ENCODE data around the gene ARMH2. TPM values are rescaled to one million over a fixed set of nuclear protein-coding genes. Genes with fewer than 3 reads are reported as not detected.

Gene ARMH2
- total RNA-seq, 1 experiment from 2014 or later = not detected

GRCh38 chr6:24797596-24798216, 1.0 kb downstream of the ARMH2 start:
- Histone ChIP-seq H2BK15ac (ENCODE audit: low read depth, low read length) (no peak overlapping the region), H3K23ac (ENCODE audit: insufficient read length, low read depth, low read length) (no peak overlapping the region), H2AK5ac (ENCODE audit: insufficient read length, low read length) (no peak overlapping the region), H3T11ph (ENCODE audit: low read length) (no peak overlapping the region), H2AFZ (ENCODE audit: low read length) (no peak overlapping the region), H3K56ac (ENCODE audit: insufficient read length, low read depth, low read length) (no peak overlapping the region), H2BK120ac (ENCODE audit: low read depth, low read length, poor library complexity, severe bottlenecking) (no peak overlapping the region), H3K27ac (ENCODE audit: insufficient read length, low read depth, low read length) (no peak overlapping the region), H3K79me1 (ENCODE audit: insufficient read depth, low read depth, low read length, poor library complexity, severe bottlenecking) (no peaks in the 10 kb centered on the region), H4K5ac (ENCODE audit: insufficient read length, low read depth, low read length) (no peak overlapping the region), H3K4me2 (ENCODE audit: insufficient read depth, insufficient read length, low read length) (no peak overlapping the region), H3K23me2 (ENCODE audit: insufficient read length, low read depth, low read length, poor library complexity, severe bottlenecking) (no peaks in the 10 kb centered on the region), H3K18ac (ENCODE audit: insufficient read length, low read depth, low read length) (no peak overlapping the region), H3K9ac (ENCODE audit: extremely low read depth, insufficient read length, low read length) (no peak overlapping the region), H2BK12ac (ENCODE audit: insufficient read length, low read depth, low read length) (no peak overlapping the region), H2BK20ac (ENCODE audit: low read depth, low read length, poor library complexity, severe bottlenecking) (no peak overlapping the region), H3K79me2 (ENCODE audit: insufficient read depth, low read length) (no peaks in the 10 kb centered on the region), H3K14ac (ENCODE audit: insufficient read depth, low read length) (no peak overlapping the region), H4K8ac (replicated peaks; ENCODE audit: insufficient read length, low read depth, low read length) (no peak overlapping the region), H4K91ac (ENCODE audit: insufficient read length, low read depth, low read length) (no peak overlapping the region), H2BK5ac (ENCODE audit: insufficient read length, low read length) (no peak overlapping the region), H4K20me1 (ENCODE audit: control insufficient read depth, insufficient read depth, insufficient read length) (no peaks in the 10 kb centered on the region), H3K9me3 (ENCODE audit: control insufficient read depth, low read depth, low read length) (no peaks in the 10 kb centered on the region), H3K27me3 (ENCODE audit: insufficient read depth, low read length) (no peaks in the 10 kb centered on the region), H3K4ac (ENCODE audit: low read depth, low read length) (no peak overlapping the region), H3K4me1 (ENCODE audit: insufficient read depth, low read length) (peaks cover 5% of the 10 kb centered on the region)
- Mint-ChIP-seq H3K27me3 (ENCODE audit: low read depth) (no peaks in the 10 kb centered on the region), H3K27ac (no peak overlapping the region), H3K36me3 (ENCODE audit: insufficient read depth in 1 of 3, low read depth in 3 of 3) (peaks cover 0 to 4% (median 3%) of the 10 kb centered on the region in 3 experiments; a peak in 1 of 7 replicates), H3K9me3 (no peaks in the 10 kb centered on the region), H3K4me1 (peaks cover 13 to 20% of the 10 kb centered on the region in 2 experiments), H3K4me3 (no peak overlapping the region)
- no peak for DNase-seq
- TF ChIP-seq CTCF (conservative IDR thresholded peaks at IDR 0.05) = no peak
- WGBS (ENCODE audit: extremely low coverage, insufficient read length, low lambda C conversion rate) = no CpG with 5 or more reads among the region's 6 CpGs
